Neutrophil (primary cell): ENCODE measurements around the gene SATB2.

ENCODE experiments used
- H3K27ac ChIP-seq: fragments of 200-600 bp; sonication (generic); 2 replicates; pipeline ENCODE4 v1.5.1; 2016; ENCODE audit warnings: mild to moderate bottlenecking, moderate library complexity
- H3K27me3 ChIP-seq: fragments of 200-600 bp; sonication (generic); 2 replicates; pipeline ENCODE4 v1.6.0; 2016; ENCODE audit warnings: mild to moderate bottlenecking
- H3K36me3 ChIP-seq: fragments of 200-600 bp; sonication (generic); 2 replicates; pipeline ENCODE4 v1.5.1; 2017
- H3K4me1 ChIP-seq, 2 experiments: fragments of 200-600 bp in 1 of 2; sonication (generic) in 1 of 2; 1 replicate in 1 of 2; 2 replicates in 1 of 2; pipeline versions ENCODE4 v1.5.1 to v1.6.1; 2013 to 2016; ENCODE audit warnings: low read depth in 1 of 2, low read length in 1 of 2, mild to moderate bottlenecking in 1 of 2, moderate library complexity in 1 of 2; ENCODE audit not compliant: control insufficient read depth in 1 of 2, insufficient read depth in 1 of 2
- H3K4me3 ChIP-seq, 2 experiments: fragments of 200-600 bp in 1 of 2; sonication (generic) in 1 of 2; 1 replicate in 1 of 2; 2 replicates in 1 of 2; pipeline ENCODE4 v1.5.1; 2013 to 2016; ENCODE audit warnings: low read depth in 1 of 2, low read length in 1 of 2, mild to moderate bottlenecking in 1 of 2, moderate library complexity in 1 of 2
- H3K9me3 ChIP-seq: fragments of 200-600 bp; sonication (generic); 2 replicates; pipeline ENCODE4 v1.5.1; 2016
- TF ChIP-seq, protein P1 (sequence below): fragments of 200-600 bp; sonication (generic); IDR thresholded peaks from 2 replicates; pipeline ENCODE4 v1.5.1; 2016; ENCODE audit warnings: antibody characterized with exemption

SATB2 gene

DNA sequence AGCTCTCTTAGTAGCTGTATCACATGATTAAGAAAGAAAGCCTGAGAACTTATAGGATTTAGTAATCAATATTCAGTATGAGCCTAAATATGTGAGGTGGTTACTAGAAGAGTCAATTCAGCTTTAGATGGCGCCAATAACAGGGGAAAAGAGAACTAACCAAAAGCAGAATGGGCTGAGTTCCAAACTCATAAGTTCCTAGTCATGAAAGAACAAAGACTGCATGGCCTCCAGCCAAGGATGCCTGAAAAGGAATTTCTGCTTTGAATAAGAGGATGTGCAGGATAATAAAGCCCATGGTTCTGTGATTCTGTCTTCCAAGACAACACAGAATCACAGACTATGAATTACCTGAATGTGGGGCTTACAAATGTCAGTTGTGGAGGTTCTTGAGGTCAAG lies 196.5 kb downstream of the SATB2 start:
- Histone ChIP-seq H3K36me3 (no peaks in the 10 kb centered on the region), H3K27ac (no peak overlapping the region)
- TF ChIP-seq, protein P1, sequence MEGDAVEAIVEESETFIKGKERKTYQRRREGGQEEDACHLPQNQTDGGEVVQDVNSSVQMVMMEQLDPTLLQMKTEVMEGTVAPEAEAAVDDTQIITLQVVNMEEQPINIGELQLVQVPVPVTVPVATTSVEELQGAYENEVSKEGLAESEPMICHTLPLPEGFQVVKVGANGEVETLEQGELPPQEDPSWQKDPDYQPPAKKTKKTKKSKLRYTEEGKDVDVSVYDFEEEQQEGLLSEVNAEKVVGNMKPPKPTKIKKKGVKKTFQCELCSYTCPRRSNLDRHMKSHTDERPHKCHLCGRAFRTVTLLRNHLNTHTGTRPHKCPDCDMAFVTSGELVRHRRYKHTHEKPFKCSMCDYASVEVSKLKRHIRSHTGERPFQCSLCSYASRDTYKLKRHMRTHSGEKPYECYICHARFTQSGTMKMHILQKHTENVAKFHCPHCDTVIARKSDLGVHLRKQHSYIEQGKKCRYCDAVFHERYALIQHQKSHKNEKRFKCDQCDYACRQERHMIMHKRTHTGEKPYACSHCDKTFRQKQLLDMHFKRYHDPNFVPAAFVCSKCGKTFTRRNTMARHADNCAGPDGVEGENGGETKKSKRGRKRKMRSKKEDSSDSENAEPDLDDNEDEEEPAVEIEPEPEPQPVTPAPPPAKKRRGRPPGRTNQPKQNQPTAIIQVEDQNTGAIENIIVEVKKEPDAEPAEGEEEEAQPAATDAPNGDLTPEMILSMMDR: no peak

GRCh38 chr2:199259671-199260070 lies 198.1 kb downstream of the SATB2 start:
- TF ChIP-seq, protein P1: no peak
- Histone ChIP-seq H3K9me3 (no peaks in the 10 kb centered on the region), H3K27ac (no peak overlapping the region), H3K36me3 (no peaks in the 10 kb centered on the region), H3K4me1 (no peaks in the 10 kb centered on the region), H3K27me3 (no peaks in the 10 kb centered on the region), H3K4me3 (no peak overlapping the region)

More for the DNA sequence above, 196.5 kb downstream of the SATB2 start:
- Histone ChIP-seq H3K4me3 (no peak overlapping the region), H3K9me3 (no peaks in the 10 kb centered on the region), H3K27me3 (no peaks in the 10 kb centered on the region), H3K4me1 (no peaks in the 10 kb centered on the region)

DNA sequence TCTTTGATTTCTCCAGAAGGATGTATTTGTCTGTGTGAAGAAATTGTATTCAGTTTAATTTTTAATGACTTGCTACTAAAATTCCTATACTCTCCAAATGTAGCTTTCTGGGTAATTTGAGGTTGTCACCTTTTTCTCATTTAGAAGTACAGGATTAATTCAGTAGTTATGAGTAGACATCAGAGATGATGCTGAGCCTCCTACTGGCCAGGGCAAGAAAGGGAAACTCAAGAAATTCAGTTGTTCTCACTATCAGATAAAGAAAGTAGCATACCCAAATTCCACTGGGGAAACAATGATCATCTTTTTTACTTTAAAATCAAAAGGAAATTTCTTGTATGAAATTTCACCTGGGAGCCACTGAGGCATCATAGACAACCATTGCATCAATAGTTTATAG lies 199.4 kb downstream of the SATB2 start:
- Histone ChIP-seq H3K9me3 (no peaks in the 10 kb centered on the region), H3K27me3 (no peaks in the 10 kb centered on the region), H3K36me3 (no peaks in the 10 kb centered on the region), H3K4me3 (no peak overlapping the region), H3K27ac (no peak overlapping the region), H3K4me1 (no peaks in the 10 kb centered on the region)
- TF ChIP-seq, protein P1: no peak

DNA sequence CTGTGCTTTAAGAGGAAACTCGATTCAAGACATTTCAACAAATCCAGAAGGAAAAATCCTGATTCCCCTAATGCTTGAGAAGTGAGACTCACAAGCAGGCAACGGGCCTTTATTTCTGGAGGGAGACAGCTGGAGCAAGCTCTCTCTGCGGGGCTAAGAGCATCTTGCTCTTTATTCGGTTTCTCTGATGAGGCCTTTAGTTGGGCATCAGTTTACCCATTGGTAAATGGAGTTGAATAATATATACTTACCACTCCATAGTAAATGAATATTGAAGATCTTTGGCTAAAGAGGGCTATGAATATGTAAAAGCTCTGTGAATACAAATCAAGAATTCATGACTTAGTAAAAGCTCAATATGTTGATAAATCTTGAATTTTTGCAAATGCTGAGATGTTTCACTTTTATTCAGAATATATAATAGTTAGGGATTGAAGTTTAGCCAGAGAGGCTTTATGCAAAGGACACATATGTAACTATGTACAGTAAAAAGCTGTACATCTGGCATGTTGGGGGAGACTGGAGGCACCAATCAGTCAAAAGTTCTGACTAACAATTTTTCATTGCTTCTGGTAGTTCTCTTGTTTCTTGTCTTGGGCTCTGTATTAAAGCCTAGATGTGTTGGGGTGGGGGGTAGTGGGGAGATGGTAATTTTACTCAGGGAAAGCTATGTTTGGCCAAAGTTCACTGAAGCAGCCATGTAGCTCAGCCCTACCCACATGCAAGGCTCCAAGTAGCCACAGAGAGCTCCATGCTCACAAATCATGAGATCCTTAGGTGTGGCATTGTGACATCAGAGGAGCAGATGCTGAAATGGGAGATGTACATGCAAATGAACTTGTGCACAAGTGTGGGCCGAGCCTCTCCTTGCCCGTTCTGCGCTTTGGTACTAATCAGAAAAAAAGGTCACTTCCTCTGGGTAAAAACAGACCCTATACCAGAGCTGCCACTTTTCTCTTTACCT lies 200.2 kb downstream of the SATB2 start:
- TF ChIP-seq, protein P1: no peak
- Histone ChIP-seq H3K27ac (no peak overlapping the region), H3K36me3 (no peaks in the 10 kb centered on the region), H3K27me3 (no peaks in the 10 kb centered on the region), H3K9me3 (no peaks in the 10 kb centered on the region), H3K4me3 (no peak overlapping the region), H3K4me1 (no peaks in the 10 kb centered on the region)

GRCh38 chr2:199230091-199230490 lies 227.6 kb downstream of the SATB2 start:
- Histone ChIP-seq H3K27me3 (no peaks in the 10 kb centered on the region), H3K27ac (no peak overlapping the region), H3K4me3 (no peak overlapping the region), H3K4me1 (no peaks in the 10 kb centered on the region), H3K36me3 (no peaks in the 10 kb centered on the region), H3K9me3 (no peaks in the 10 kb centered on the region)
- TF ChIP-seq, protein P1: no peak
